ENCODE measurements around the gene TSPAN4.

The TSPAN4 gene

DNA sequence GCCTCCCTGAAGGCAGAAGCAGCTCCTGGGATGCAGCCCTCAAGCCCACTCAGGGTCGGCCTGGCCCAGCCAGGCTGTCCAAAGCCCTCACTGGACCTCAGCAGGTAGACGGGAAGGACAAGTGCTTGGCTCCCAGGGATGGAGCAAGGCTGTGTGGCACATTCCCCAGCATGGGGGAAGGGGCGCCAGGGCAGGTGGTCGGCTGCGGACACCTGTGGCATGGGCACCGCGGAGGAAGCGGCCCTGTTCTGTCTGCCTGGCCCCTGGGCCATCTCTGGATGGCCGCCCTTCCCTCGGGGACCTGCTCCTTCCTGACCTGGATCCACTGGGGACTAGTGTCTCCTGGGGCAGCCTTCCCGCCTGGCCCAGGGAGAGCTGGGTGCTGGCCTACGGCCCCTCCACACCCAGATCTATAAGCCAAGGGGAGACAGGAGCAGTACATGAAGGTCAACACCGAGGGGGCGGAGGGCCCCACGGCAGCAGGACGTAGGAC lies 42.0 kb downstream of the TSPAN4 start:
- TF ChIP-seq SNAI2 (CRISPR knock-in tag; IDR thresholded peaks at IDR 0.05) = no peak
- no peak for TF ChIP-seq CREB5 (CRISPR knock-in tag; IDR thresholded peaks at IDR 0.05; ENCODE audit: low read depth)
- TF ChIP-seq RARB (CRISPR knock-in tag; IDR thresholded peaks at IDR 0.05) = no peak
- no peak for TF ChIP-seq OSR1 (CRISPR knock-in tag; IDR thresholded peaks at IDR 0.05)
- TF ChIP-seq ZNF70 (CRISPR knock-in tag; IDR thresholded peaks at IDR 0.05) = no peak
- no peak for TF ChIP-seq ZC3H10 (CRISPR knock-in tag; IDR thresholded peaks at IDR 0.05)
- TF ChIP-seq ZNF565 (CRISPR knock-in tag; conservative IDR thresholded peaks at IDR 0.05; ENCODE audit: low read depth) = no peak
- TF ChIP-seq, protein P1, sequence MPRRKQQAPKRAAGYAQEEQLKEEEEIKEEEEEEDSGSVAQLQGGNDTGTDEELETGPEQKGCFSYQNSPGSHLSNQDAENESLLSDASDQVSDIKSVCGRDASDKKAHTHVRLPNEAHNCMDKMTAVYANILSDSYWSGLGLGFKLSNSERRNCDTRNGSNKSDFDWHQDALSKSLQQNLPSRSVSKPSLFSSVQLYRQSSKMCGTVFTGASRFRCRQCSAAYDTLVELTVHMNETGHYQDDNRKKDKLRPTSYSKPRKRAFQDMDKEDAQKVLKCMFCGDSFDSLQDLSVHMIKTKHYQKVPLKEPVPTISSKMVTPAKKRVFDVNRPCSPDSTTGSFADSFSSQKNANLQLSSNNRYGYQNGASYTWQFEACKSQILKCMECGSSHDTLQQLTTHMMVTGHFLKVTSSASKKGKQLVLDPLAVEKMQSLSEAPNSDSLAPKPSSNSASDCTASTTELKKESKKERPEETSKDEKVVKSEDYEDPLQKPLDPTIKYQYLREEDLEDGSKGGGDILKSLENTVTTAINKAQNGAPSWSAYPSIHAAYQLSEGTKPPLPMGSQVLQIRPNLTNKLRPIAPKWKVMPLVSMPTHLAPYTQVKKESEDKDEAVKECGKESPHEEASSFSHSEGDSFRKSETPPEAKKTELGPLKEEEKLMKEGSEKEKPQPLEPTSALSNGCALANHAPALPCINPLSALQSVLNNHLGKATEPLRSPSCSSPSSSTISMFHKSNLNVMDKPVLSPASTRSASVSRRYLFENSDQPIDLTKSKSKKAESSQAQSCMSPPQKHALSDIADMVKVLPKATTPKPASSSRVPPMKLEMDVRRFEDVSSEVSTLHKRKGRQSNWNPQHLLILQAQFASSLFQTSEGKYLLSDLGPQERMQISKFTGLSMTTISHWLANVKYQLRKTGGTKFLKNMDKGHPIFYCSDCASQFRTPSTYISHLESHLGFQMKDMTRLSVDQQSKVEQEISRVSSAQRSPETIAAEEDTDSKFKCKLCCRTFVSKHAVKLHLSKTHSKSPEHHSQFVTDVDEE (CRISPR knock-in tag; IDR thresholded peaks at IDR 0.05) = no peak
- no peak for TF ChIP-seq ZFP30 (CRISPR knock-in tag; IDR thresholded peaks at IDR 0.05)
- no peak for TF ChIP-seq CSDC2 (CRISPR knock-in tag; IDR thresholded peaks at IDR 0.05)
- no peak for TF ChIP-seq PATZ1 (CRISPR knock-in tag; IDR thresholded peaks at IDR 0.05; ENCODE audit: borderline replicate concordance)
- no peak for TF ChIP-seq ARNTL (CRISPR knock-in tag; IDR thresholded peaks at IDR 0.05; ENCODE audit: borderline replicate concordance, low read depth)
- no peak for TF ChIP-seq ISL1 (CRISPR knock-in tag; IDR thresholded peaks at IDR 0.05)
- no peak for TF ChIP-seq POU6F1 (CRISPR knock-in tag; IDR thresholded peaks at IDR 0.05; ENCODE audit: borderline replicate concordance, low read depth)
- no peak for TF ChIP-seq PPARA (CRISPR knock-in tag; IDR thresholded peaks at IDR 0.05; ENCODE audit: borderline replicate concordance)
- no peak for TF ChIP-seq TCF4 (CRISPR knock-in tag; IDR thresholded peaks at IDR 0.05; ENCODE audit: borderline replicate concordance)
- no peak for TF ChIP-seq ESRRG (CRISPR knock-in tag; IDR thresholded peaks at IDR 0.05)
- TF ChIP-seq, protein P2, sequence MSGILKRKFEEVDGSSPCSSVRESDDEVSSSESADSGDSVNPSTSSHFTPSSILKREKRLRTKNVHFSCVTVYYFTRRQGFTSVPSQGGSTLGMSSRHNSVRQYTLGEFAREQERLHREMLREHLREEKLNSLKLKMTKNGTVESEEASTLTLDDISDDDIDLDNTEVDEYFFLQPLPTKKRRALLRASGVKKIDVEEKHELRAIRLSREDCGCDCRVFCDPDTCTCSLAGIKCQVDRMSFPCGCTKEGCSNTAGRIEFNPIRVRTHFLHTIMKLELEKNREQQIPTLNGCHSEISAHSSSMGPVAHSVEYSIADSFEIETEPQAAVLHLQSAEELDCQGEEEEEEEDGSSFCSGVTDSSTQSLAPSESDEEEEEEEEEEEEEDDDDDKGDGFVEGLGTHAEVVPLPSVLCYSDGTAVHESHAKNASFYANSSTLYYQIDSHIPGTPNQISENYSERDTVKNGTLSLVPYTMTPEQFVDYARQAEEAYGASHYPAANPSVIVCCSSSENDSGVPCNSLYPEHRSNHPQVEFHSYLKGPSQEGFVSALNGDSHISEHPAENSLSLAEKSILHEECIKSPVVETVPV (CRISPR knock-in tag; IDR thresholded peaks at IDR 0.05) = no peak
- no peak for ATAC-seq

- TF ChIP-seq TOX (CRISPR knock-in tag; IDR thresholded peaks at IDR 0.05; ENCODE audit: borderline replicate concordance) = no peak
- TF ChIP-seq ARNTL (CRISPR knock-in tag; IDR thresholded peaks at IDR 0.05; ENCODE audit: borderline replicate concordance, low read depth) = no peak
- TF ChIP-seq GLIS3 (CRISPR knock-in tag; IDR thresholded peaks at IDR 0.05) = no peak
- ATAC-seq = no peak
Observed at GRCh38 chr11:886568-886967, 43.9 kb downstream of the TSPAN4 start.

- no peak for ATAC-seq
- TF ChIP-seq ZFP30 (CRISPR knock-in tag; IDR thresholded peaks at IDR 0.05) (no peak), ZFP3 (CRISPR knock-in tag; IDR thresholded peaks at IDR 0.05) (no peak), POU6F1 (CRISPR knock-in tag; IDR thresholded peaks at IDR 0.05; ENCODE audit: borderline replicate concordance, low read depth) (no peak), GLIS3 (CRISPR knock-in tag; IDR thresholded peaks at IDR 0.05) (no peak), RARB (CRISPR knock-in tag; IDR thresholded peaks at IDR 0.05) (no peak), ZC3H10 (CRISPR knock-in tag; IDR thresholded peaks at IDR 0.05) (no peak), ZNF70 (CRISPR knock-in tag; IDR thresholded peaks at IDR 0.05) (no peak), TCF4 (CRISPR knock-in tag; IDR thresholded peaks at IDR 0.05; ENCODE audit: borderline replicate concordance) (no peak), ARNTL (CRISPR knock-in tag; IDR thresholded peaks at IDR 0.05; ENCODE audit: borderline replicate concordance, low read depth) (no peak), OSR1 (CRISPR knock-in tag; IDR thresholded peaks at IDR 0.05) (no peak), PATZ1 (CRISPR knock-in tag; IDR thresholded peaks at IDR 0.05; ENCODE audit: borderline replicate concordance) (no peak), TOX (CRISPR knock-in tag; IDR thresholded peaks at IDR 0.05; ENCODE audit: borderline replicate concordance) (no peak)
- TF ChIP-seq, protein P1 (CRISPR knock-in tag; IDR thresholded peaks at IDR 0.05) = no peak
Observed at GRCh38 chr11:887589-887988, 44.9 kb downstream of the TSPAN4 start.
